Measurements from ENCODE around the gene SMARCC2.
A peak's percentile ranks its signal among the peaks of the same experiment; 100 is the strongest.

The SMARCC2 gene

DNA sequence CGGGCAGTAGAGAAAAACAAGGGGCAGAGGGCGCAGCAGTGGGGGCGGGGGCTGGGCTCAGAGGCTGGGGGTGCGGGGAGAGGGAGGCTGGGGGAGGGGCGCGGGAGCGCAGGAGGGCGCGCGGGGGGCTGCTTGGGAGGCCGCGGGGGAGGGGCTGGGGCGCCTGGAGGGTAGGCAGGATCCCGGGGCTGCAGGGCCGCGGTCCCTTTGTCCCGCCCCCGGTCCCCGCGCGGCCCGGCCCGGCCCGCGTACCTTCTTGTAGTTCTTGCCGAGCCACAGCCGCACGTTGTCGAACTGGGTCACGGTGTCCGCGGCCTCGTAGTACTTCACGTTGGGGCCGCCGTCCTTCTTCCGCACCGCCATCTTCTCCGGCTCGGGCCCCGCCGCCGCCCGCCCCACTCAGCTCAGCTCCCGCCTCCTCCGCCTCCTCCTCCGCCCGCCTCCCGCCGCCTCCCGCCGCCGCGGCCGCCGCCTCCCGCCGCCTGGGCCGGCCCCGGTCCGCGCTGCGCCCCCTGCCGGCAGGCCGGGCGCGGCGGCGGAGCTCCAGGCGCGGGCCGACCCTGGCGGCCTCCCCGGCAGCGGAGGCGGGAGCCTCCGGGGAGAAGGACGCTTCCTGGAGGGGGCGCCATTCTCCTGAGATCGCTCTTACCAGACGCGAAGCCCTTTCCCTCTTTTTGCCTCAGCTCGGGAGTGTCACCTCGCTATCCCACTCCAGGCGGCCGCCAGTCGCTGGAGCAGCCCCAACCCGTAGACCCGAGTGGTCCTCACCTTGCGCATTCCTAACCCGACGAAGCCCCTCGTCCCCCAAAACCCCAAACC is at the start of gene SMARCC2:
SMARCC2 (minus strand) TSS at position 385 of the 819 bp plus-strand sequence; CDS start at position 363, 22 bp downstream.
- DNase-seq (ENCODE audit: low read depth), result peak; percentile 91
- TF ChIP-seq, protein P1, sequence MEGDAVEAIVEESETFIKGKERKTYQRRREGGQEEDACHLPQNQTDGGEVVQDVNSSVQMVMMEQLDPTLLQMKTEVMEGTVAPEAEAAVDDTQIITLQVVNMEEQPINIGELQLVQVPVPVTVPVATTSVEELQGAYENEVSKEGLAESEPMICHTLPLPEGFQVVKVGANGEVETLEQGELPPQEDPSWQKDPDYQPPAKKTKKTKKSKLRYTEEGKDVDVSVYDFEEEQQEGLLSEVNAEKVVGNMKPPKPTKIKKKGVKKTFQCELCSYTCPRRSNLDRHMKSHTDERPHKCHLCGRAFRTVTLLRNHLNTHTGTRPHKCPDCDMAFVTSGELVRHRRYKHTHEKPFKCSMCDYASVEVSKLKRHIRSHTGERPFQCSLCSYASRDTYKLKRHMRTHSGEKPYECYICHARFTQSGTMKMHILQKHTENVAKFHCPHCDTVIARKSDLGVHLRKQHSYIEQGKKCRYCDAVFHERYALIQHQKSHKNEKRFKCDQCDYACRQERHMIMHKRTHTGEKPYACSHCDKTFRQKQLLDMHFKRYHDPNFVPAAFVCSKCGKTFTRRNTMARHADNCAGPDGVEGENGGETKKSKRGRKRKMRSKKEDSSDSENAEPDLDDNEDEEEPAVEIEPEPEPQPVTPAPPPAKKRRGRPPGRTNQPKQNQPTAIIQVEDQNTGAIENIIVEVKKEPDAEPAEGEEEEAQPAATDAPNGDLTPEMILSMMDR (IDR thresholded peaks at IDR 0.05; ENCODE audit: insufficient read depth, low read depth, low read length, missing control alignments), result peak; percentile 83
- H3K4me3 ChIP-seq (ENCODE audit: low read depth, low read length), result peak within 1 kb of the TSS; percentile 73

DNA sequence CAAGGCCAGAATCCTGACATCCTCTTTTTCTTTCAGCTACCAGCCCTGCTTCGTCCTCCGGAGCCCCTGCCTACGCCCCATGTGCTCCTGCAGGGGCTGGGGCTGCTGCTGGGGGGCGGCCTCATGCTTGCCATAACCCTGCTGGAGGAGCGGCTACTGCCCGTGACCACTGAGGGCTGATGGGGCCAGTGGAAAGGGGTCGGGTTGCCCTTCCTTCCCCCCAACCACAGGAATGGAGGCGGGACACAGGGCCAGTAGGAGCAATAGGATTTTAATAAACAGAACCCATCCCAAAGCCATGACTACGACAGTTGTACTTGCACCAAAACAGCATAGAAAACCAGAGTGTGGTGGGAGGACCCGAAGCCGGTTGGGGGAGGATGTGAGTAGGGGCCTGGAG is 48.3 kb upstream of the SMARCC2 start:
- TF ChIP-seq, protein P1 (IDR thresholded peaks at IDR 0.05; ENCODE audit: insufficient read depth, low read depth, low read length, missing control alignments), result no peak
- DNase-seq (ENCODE audit: low read depth), result no peak
- no peak overlapping the region for H3K4me3 ChIP-seq (ENCODE audit: low read depth, low read length)

DNA sequence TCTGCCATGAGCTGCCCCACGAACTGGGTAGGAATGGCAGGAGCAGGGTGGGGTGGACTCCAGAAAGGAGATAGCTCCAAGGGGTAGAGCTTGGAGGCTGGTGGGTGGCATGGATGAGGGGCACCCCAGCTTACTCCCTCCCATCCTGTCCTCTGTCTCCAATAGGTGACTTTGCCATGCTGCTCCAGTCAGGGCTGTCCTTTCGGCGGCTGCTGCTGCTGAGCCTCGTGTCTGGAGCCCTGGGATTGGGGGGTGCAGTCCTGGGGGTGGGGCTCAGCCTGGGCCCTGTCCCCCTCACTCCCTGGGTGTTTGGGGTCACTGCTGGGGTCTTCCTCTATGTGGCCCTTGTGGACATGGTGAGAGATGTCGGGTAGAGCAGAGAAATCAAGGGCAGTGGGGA is 47.7 kb upstream of the SMARCC2 start:
- TF ChIP-seq, protein P1 (IDR thresholded peaks at IDR 0.05; ENCODE audit: insufficient read depth, low read depth, low read length, missing control alignments), result no peak
- no peak for DNase-seq (ENCODE audit: low read depth)
- H3K4me3 ChIP-seq (ENCODE audit: low read depth, low read length), result no peak overlapping the region

DNA sequence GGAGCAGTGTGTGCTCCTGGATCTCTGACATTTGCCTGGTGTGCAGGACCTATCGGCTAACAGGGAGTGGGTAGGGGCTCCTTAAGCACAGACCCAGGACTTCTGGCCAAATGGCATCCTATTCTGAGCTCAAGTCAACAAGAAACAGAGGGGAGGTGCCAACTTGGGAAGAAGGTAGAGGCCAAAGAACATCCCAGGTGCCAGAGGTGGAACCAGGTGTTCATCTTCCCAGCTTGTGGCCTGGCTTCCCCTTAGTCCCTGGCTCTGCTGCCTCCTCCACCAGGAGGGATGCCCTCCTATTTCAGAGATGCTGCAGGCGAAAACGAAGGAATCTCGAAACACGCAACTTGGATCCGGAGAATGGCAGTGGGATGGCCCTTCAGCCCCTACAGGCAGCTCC is 46.8 kb upstream of the SMARCC2 start:
- H3K4me3 ChIP-seq (ENCODE audit: low read depth, low read length), result no peak overlapping the region
- no peak for DNase-seq (ENCODE audit: low read depth)
- TF ChIP-seq, protein P1 (IDR thresholded peaks at IDR 0.05; ENCODE audit: insufficient read depth, low read depth, low read length, missing control alignments), result no peak

DNA sequence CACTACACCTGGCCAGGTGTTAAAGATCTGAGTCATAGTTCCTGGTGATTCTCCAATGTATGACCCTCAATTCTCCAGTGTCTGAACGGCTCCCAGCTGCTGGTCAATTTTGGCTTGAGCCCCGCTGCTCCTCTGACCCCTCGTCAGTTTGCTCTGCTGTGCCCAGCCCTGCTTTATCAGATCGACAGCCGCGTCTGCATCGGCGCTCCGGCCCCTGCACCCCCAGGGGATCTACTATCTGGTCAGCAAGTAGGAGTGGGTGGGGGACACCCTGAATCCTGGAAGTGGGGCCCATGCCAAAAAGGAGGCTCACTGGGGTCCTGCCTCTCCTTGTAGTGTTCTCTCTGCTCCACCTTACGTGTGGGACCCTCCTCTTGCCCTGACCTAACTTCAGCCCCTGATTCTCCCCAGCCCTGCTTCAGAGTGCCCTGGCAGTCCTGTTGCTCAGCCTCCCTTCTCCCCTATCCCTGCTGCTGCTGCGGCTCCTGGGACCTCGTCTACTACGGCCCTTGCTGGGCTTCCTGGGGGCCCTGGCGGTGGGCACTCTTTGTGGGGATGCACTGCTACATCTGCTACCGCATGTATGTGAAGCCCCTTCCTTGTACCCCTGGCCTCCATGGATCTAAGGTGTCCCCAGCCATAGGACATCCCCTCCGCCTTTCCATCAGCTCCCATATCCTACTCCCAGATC is 45.6 kb upstream of the SMARCC2 start:
- no peak overlapping the region for H3K4me3 ChIP-seq (ENCODE audit: low read depth, low read length)
- DNase-seq (ENCODE audit: low read depth), result no peak
- TF ChIP-seq, protein P1 (IDR thresholded peaks at IDR 0.05; ENCODE audit: insufficient read depth, low read depth, low read length, missing control alignments), result no peak

DNA sequence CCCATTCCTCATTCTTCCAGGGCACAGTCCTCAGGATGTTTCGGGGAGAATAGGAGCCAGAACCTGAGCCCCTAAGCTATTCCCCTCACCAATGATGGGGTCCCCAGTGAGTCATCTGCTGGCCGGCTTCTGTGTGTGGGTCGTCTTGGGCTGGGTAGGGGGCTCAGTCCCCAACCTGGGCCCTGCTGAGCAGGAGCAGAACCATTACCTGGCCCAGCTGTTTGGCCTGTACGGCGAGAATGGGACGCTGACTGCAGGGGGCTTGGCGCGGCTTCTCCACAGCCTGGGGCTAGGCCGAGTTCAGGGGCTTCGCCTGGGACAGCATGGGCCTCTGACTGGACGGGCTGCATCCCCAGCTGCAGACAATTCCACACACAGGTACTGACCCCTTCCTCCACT is 41.9 kb upstream of the SMARCC2 start:
- TF ChIP-seq, protein P1 (IDR thresholded peaks at IDR 0.05; ENCODE audit: insufficient read depth, low read depth, low read length, missing control alignments), result no peak
- H3K4me3 ChIP-seq (ENCODE audit: low read depth, low read length), result no peak overlapping the region

More for the DNA sequence above, 41.9 kb upstream of the SMARCC2 start:
- DNase-seq (ENCODE audit: low read depth), result no peak
